ENCODE data around the gene AHR.
"Not testable (repeated sequence)": the region's sequence is repeated elsewhere in the genome, so short reads cannot be mapped to it uniquely, and the experiment has no call there.

The AHR gene

GRCh38 chr7:17329440-17329839 lies 31.0 kb downstream of the AHR start:
- no peak overlapping the region for H3K27ac Mint-ChIP-seq (ENCODE audit: low read depth)
- H3K9me3 Mint-ChIP-seq = no peaks in the 10 kb centered on the region
- ATAC-seq (replicated peaks; ENCODE audit: extremely low read depth, poor library complexity, severe bottlenecking) = no peak
- no peaks in the 10 kb centered on the region for H3K27me3 Mint-ChIP-seq
- H3K4me1 Mint-ChIP-seq = peaks cover 8% of the 10 kb centered on the region
- peaks cover 17% of the 10 kb centered on the region for H3K36me3 Mint-ChIP-seq (ENCODE audit: insufficient read depth)
- H3K4me3 Mint-ChIP-seq = no peak overlapping the region
- no peak for DNase-seq (ENCODE audit: low spot score in 2 of 2)

- no peak for ATAC-seq (replicated peaks; ENCODE audit: extremely low read depth, poor library complexity, severe bottlenecking)
- Mint-ChIP-seq H3K9me3 (no peaks in the 10 kb centered on the region), H3K36me3 (ENCODE audit: insufficient read depth) (peaks cover 18% of the 10 kb centered on the region)
Observed at GRCh38 chr7:17331891-17332501, 33.5 kb downstream of the AHR start.

GRCh38 chr7:17333221-17333620 lies 34.8 kb downstream of the AHR start:
- Mint-ChIP-seq H3K36me3 (ENCODE audit: insufficient read depth) (peaks cover 21% of the 10 kb centered on the region), H3K27me3 (no peaks in the 10 kb centered on the region), H3K9me3 (no peaks in the 10 kb centered on the region), H3K4me3 (no peak overlapping the region), H3K27ac (ENCODE audit: low read depth) (no peak overlapping the region), H3K4me1 (no peaks in the 10 kb centered on the region)
- DNase-seq (ENCODE audit: low spot score in 2 of 2) (no peak), ATAC-seq (replicated peaks; ENCODE audit: extremely low read depth, poor library complexity, severe bottlenecking) (no peak)

More at GRCh38 chr7:17331891-17332501, 33.5 kb downstream of the AHR start:
- Mint-ChIP-seq H3K4me3 (no peak overlapping the region), H3K27ac (ENCODE audit: low read depth) (no peak overlapping the region), H3K27me3 (no peaks in the 10 kb centered on the region), H3K4me1 (no peaks in the 10 kb centered on the region)
- no peak for DNase-seq (ENCODE audit: low spot score in 2 of 2)

- no peaks in the 10 kb centered on the region for H3K9me3 Mint-ChIP-seq
- DNase-seq (ENCODE audit: low spot score in 2 of 2) (no peak), ATAC-seq (replicated peaks; ENCODE audit: extremely low read depth, poor library complexity, severe bottlenecking) (no peak)
- H3K27me3 Mint-ChIP-seq = no peaks in the 10 kb centered on the region
- H3K4me1 Mint-ChIP-seq = no peaks in the 10 kb centered on the region
- H3K36me3 Mint-ChIP-seq (ENCODE audit: insufficient read depth) = peaks cover 33% of the 10 kb centered on the region
- no peak overlapping the region for H3K4me3 Mint-ChIP-seq
- no peak overlapping the region for H3K27ac Mint-ChIP-seq (ENCODE audit: low read depth)
Observed at GRCh38 chr7:17336168-17336567, 37.7 kb downstream of the AHR start.

- ATAC-seq (replicated peaks; ENCODE audit: extremely low read depth, poor library complexity, severe bottlenecking) (no peak), DNase-seq (ENCODE audit: low spot score in 2 of 2) (no peak)
- Mint-ChIP-seq H3K9me3 (no peaks in the 10 kb centered on the region), H3K36me3 (ENCODE audit: insufficient read depth) (peaks cover 34% of the 10 kb centered on the region), H3K4me1 (no peaks in the 10 kb centered on the region), H3K27ac (ENCODE audit: low read depth) (no peak overlapping the region), H3K4me3 (no peak overlapping the region), H3K27me3 (no peaks in the 10 kb centered on the region)
Observed at GRCh38 chr7:17339139-17339538, 40.7 kb downstream of the AHR start.

DNA sequence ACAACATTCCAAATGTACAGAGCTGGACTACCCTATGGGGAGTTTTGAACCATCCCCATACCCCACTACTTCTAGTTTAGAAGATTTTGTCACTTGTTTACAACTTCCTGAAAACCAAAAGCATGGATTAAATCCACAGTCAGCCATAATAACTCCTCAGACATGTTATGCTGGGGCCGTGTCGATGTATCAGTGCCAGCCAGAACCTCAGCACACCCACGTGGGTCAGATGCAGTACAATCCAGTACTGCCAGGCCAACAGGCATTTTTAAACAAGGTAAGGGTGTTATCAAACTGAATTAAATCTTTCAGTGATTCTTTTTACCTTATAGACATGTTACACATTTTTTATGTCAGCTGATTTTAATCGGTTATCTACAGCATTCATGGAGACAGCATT lies 41.5 kb downstream of the AHR start:
- Mint-ChIP-seq H3K27me3 (no peaks in the 10 kb centered on the region), H3K27ac (ENCODE audit: low read depth) (no peak overlapping the region), H3K36me3 (ENCODE audit: insufficient read depth) (peaks cover 36% of the 10 kb centered on the region), H3K4me3 (no peak overlapping the region), H3K4me1 (no peaks in the 10 kb centered on the region), H3K9me3 (no peaks in the 10 kb centered on the region)
- ATAC-seq (replicated peaks; ENCODE audit: extremely low read depth, poor library complexity, severe bottlenecking) = no peak
- no peak for DNase-seq (ENCODE audit: low spot score in 2 of 2)

DNA sequence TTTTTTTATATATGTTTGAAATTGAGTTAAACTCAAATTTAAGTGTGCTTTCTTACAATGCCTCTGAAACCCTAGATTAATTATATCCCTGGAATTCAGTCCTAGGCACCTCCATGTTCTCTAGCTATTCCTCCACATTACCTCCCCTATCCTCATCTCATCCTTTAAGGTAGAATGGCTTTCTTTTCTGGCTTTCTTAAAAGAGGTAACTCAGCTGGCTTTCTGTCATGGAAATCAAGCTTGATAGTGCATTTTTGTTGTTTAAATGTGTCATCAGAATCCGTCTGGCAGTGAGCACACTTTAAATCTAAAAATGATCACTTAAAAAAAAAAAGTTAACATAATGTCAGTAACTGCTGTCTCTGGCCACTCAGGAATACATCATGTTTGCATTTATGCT lies 42.2 kb downstream of the AHR start:
- Mint-ChIP-seq H3K4me3 (no peak overlapping the region), H3K9me3 (no peaks in the 10 kb centered on the region), H3K36me3 (ENCODE audit: insufficient read depth) (peaks cover 37% of the 10 kb centered on the region), H3K4me1 (no peaks in the 10 kb centered on the region), H3K27me3 (no peaks in the 10 kb centered on the region), H3K27ac (ENCODE audit: low read depth) (no peak overlapping the region)
- ATAC-seq (replicated peaks; ENCODE audit: extremely low read depth, poor library complexity, severe bottlenecking) (no peak), DNase-seq (ENCODE audit: low spot score in 2 of 2) (no peak)

- ATAC-seq (replicated peaks; ENCODE audit: extremely low read depth, poor library complexity, severe bottlenecking) (no peak), DNase-seq (ENCODE audit: low spot score in 2 of 2) (no peak)
- H3K9me3 Mint-ChIP-seq = no peaks in the 10 kb centered on the region
- no peaks in the 10 kb centered on the region for H3K4me1 Mint-ChIP-seq
- no peaks in the 10 kb centered on the region for H3K27me3 Mint-ChIP-seq
- H3K36me3 Mint-ChIP-seq (ENCODE audit: insufficient read depth) = peaks cover 33% of the 10 kb centered on the region
- no peak overlapping the region for H3K27ac Mint-ChIP-seq (ENCODE audit: low read depth)
- no peak overlapping the region for H3K4me3 Mint-ChIP-seq
Observed at GRCh38 chr7:17342756-17343155, 44.3 kb downstream of the AHR start.

DNA sequence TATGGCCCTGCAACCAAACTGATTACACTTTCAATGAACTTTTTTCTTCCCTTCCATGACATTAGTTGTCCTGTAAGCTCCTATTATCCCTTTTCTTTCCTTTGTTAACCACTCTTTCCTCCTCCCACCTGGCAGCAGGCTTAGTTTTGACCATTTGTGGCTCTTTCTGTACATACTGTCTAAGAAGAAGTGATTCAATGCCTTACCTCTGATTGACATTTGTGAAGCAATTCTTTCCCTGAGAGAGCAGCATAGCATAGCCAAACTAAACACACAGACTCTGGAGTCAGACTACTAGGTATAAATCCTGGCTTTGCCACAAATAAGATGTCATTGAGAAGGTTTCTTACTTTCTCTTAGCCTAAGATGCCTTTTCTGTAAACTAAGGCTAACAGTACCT lies 48.9 kb downstream of the AHR start:
- Mint-ChIP-seq H3K36me3 (ENCODE audit: insufficient read depth) (peaks cover 15% of the 10 kb centered on the region), H3K4me1 (no peaks in the 10 kb centered on the region), H3K4me3 (no peak overlapping the region), H3K9me3 (peaks cover 11% of the 10 kb centered on the region), H3K27ac (ENCODE audit: low read depth) (no peak overlapping the region), H3K27me3 (no peaks in the 10 kb centered on the region)
- ATAC-seq (replicated peaks; ENCODE audit: extremely low read depth, poor library complexity, severe bottlenecking) = no peak
- no peak for DNase-seq (ENCODE audit: low spot score in 2 of 2)

- H3K9me3 Mint-ChIP-seq = peaks cover 11% of the 10 kb centered on the region
- H3K27ac Mint-ChIP-seq (ENCODE audit: low read depth); DNase-seq (ENCODE audit: low spot score in 2 of 2); ATAC-seq (replicated peaks; ENCODE audit: extremely low read depth, poor library complexity, severe bottlenecking); H3K36me3 Mint-ChIP-seq (ENCODE audit: insufficient read depth); H3K4me3 Mint-ChIP-seq; H3K27me3 Mint-ChIP-seq; H3K4me1 Mint-ChIP-seq: not testable (repeated sequence)
Observed at GRCh38 chr7:17348932-17349331, 50.5 kb downstream of the AHR start.

- H3K27ac Mint-ChIP-seq (ENCODE audit: low read depth); H3K4me1 Mint-ChIP-seq; H3K36me3 Mint-ChIP-seq (ENCODE audit: insufficient read depth); H3K4me3 Mint-ChIP-seq; H3K27me3 Mint-ChIP-seq; DNase-seq (ENCODE audit: low spot score in 2 of 2); ATAC-seq (replicated peaks; ENCODE audit: extremely low read depth, poor library complexity, severe bottlenecking): not testable (repeated sequence)
- peaks cover 11% of the 10 kb centered on the region for H3K9me3 Mint-ChIP-seq
Observed at GRCh38 chr7:17350321-17350720, 51.9 kb downstream of the AHR start.

DNA sequence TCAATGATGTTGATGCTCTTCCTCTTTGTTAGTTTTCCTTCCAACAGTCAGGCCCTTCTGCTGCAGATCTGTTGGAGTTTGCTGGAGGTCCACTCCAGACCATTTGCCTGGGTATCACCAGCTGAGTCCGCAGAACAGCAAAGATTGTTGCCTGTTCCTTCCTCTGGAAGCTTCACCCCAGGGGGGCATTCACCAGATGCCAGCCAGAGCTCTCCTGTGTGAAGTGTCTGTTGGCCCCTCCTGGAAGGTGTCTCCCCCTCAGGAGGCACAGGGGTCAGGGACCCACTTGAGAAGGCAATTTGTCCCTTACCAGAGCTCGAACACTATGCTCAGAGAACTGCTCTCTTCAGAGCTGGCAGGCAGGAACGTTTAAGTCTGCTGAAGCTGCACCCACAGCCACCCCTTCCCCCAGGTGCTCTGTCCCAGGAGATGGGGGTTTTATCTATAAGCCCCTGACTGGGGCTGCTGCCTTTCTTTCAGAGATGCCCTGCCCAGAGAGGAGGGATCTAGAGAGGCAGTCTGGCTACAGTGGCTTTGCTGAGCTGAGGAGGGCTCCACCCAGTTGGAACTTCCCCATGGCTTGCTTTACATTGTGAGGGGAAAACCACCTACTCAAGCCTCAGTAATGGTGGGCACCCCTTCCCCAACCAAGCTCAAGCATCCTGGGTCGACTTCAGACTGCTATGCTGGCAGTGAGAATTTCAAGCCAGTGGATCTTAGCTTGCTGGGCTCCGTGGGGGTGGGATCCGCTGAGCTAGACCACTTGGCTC lies 55.4 kb downstream of the AHR start:
- H3K9me3 Mint-ChIP-seq = peaks cover 11% of the 10 kb centered on the region
- H3K27me3 Mint-ChIP-seq; DNase-seq (ENCODE audit: low spot score in 2 of 2); ATAC-seq (replicated peaks; ENCODE audit: extremely low read depth, poor library complexity, severe bottlenecking); H3K36me3 Mint-ChIP-seq (ENCODE audit: insufficient read depth); H3K27ac Mint-ChIP-seq (ENCODE audit: low read depth); H3K4me3 Mint-ChIP-seq; H3K4me1 Mint-ChIP-seq: not testable (repeated sequence)

DNA sequence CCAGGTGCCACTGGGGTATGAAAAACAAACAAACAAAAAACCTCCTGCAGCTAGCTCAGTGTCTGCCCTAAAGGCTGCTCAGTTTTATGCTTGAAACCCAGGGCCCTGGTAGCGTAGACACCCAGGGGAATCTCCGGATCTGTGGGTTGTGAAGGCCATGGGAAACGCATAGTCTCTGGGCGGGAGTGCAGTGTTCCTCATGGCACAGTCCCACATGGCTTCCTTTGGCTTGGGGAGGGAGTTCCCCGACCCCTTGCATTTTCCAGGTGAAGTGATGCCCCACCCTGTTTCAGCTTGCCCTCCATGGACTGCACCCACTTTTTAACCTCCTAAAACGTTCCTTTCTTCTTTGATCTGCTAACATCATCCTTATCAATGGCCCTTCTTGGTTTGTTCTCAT lies 56.0 kb downstream of the AHR start:
- peaks cover 11% of the 10 kb centered on the region for H3K9me3 Mint-ChIP-seq
- H3K4me3 Mint-ChIP-seq = no peak overlapping the region
- H3K4me1 Mint-ChIP-seq = no peaks in the 10 kb centered on the region
- H3K27me3 Mint-ChIP-seq = no peaks in the 10 kb centered on the region
- H3K36me3 Mint-ChIP-seq (ENCODE audit: insufficient read depth) = peaks cover 4% of the 10 kb centered on the region
- no peak for DNase-seq (ENCODE audit: low spot score in 2 of 2)
- no peak for ATAC-seq (replicated peaks; ENCODE audit: extremely low read depth, poor library complexity, severe bottlenecking)
- H3K27ac Mint-ChIP-seq (ENCODE audit: low read depth) = no peak overlapping the region

All from central memory CD8-positive, alpha-beta T cell (primary cell).